Upper lobe of right lung (tissue), 1 donor: ENCODE measurements around the gene FARSB. TPM values are rescaled to one million over a fixed set of nuclear protein-coding genes. Genes with fewer than 3 reads are reported as not detected.

Source experiments
- ATAC-seq: fragments of 200-7000 bp; cut with Tn5 transposase; one replicate; pipeline ENCODE4 v1.9.1; 2020; ENCODE audit warnings: mild to moderate bottlenecking, moderate library complexity
- DNase-seq: peaks from one replicate; pipeline ENCODE4 v3.0.0-alpha.2; 2020
- H3K27ac ChIP-seq: fragments of 200-600 bp; one replicate; pipeline ENCODE4 v1.8.0; 2022
- H3K27me3 ChIP-seq: fragments of 200-600 bp; one replicate; pipeline ENCODE4 v1.8.0; 2022; ENCODE audit warnings: mild to moderate bottlenecking
- H3K36me3 ChIP-seq: fragments of 200-600 bp; one replicate; pipeline ENCODE4 v1.8.0; 2022
- H3K4me1 ChIP-seq: fragments of 200-600 bp; one replicate; pipeline ENCODE4 v1.8.0; 2022
- H3K4me3 ChIP-seq: fragments of 200-600 bp; one replicate; pipeline ENCODE4 v1.8.0; 2022; ENCODE audit warnings: mild to moderate bottlenecking
- H3K9me3 ChIP-seq: fragments of 200-600 bp; one replicate; pipeline ENCODE4 v1.8.0; 2022
- CTCF ChIP-seq: fragments of 200-600 bp; IDR thresholded peaks from one replicate; pipeline ENCODE4 v1.8.0; 2022; ENCODE audit warnings: antibody characterized with exemption
- intact Hi-C: fragments of 100-400 bp; cut with DNase I; formaldehyde crosslinking; loops from one replicate; pipeline ENCODE4 v1.11.0; 2022
- total RNA-seq: library from RNA; stranded (reverse); fragmentation: NEBNext Ultra II Directional; extraction: Animal tissue kit (Norgen Biotek cat#: 25700); gene quantifications from one replicate; pipeline ENCODE4 v1.2.1, GENCODE V29; 2021
- donor health status: DM: no; HTN: yes; CAD: no; lungs with severe emphysema.

Gene FARSB
- total RNA-seq, 1 donor from 2014 or later: 12.0 TPM

GRCh38 chr2:222522082-222522481 lies 133.8 kb downstream of the FARSB start:
- H3K27me3 ChIP-seq: no peaks in the 10 kb centered on the region
- peaks cover 12% of the 10 kb centered on the region for H3K4me1 ChIP-seq
- DNase-seq (no peak), ATAC-seq (no peak)
- H3K4me3 ChIP-seq: no peak overlapping the region
- no peak overlapping the region for H3K27ac ChIP-seq
- H3K9me3 ChIP-seq: no peaks in the 10 kb centered on the region
- intact Hi-C loops: no loop called here
- H3K36me3 ChIP-seq: no peaks in the 10 kb centered on the region
- no peak for TF ChIP-seq CTCF

GRCh38 chr2:222521099-222521498 lies 134.8 kb downstream of the FARSB start:
- H3K4me1 ChIP-seq: peaks cover 12% of the 10 kb centered on the region
- no peak overlapping the region for H3K27ac ChIP-seq
- no peak overlapping the region for H3K4me3 ChIP-seq
- no peaks in the 10 kb centered on the region for H3K9me3 ChIP-seq
- H3K27me3 ChIP-seq: no peaks in the 10 kb centered on the region
- intact Hi-C loops: no loop called here
- no peak for DNase-seq
- no peaks in the 10 kb centered on the region for H3K36me3 ChIP-seq
- TF ChIP-seq CTCF: no peak
- ATAC-seq: no peak

Other genes starting within 250 kb of the FARSB start
- 38.1 TPM for gene SGPP2, start 231.5 kb downstream of the FARSB start, total RNA-seq
- 2.2 TPM for gene MOGAT1, start 15.6 kb upstream of the FARSB start, total RNA-seq
- 91.5 TPM for gene ACSL3, start 204.9 kb upstream of the FARSB start, total RNA-seq